Effector CD4-positive, alpha-beta T cell (primary cell): ENCODE data around the gene XPO1.

ENCODE experiments used
- DNase-seq: peaks from one replicate; pipeline ENCODE4 v3.0.0-alpha.2; 2020

Gene XPO1

GRCh38 chr2:61431345-61431744 is 106.8 kb downstream of the XPO1 start:
- no peak for DNase-seq
